Ishikawa (cell line): ENCODE results near the gene AKR1E2.

ENCODE experiments used
- CEBPB ChIP-seq: IDR thresholded peaks from 2 replicates; pipeline ENCODE4 v1.6.1; 2012
- CREB1 ChIP-seq: IDR thresholded peaks from 2 replicates; pipeline ENCODE4 v1.6.1; 2012; ENCODE audit warnings: low read depth
- EGR1 ChIP-seq: IDR thresholded peaks from 2 replicates; pipeline ENCODE4 v1.6.1; 2012
- EP300 ChIP-seq: IDR thresholded peaks from 2 replicates; pipeline ENCODE4 v1.6.1; 2012; ENCODE audit warnings: borderline replicate concordance
- FOXM1 ChIP-seq: IDR thresholded peaks from 2 replicates; pipeline ENCODE4 v1.6.1; 2012; ENCODE audit warnings: low read depth, borderline replicate concordance
- NFIC ChIP-seq: IDR thresholded peaks from 2 replicates; pipeline ENCODE4 v1.6.1; 2012
- RAD21 ChIP-seq: IDR thresholded peaks from 2 replicates; pipeline ENCODE4 v1.6.1; 2012; ENCODE audit warnings: low read depth
- TAF1 ChIP-seq: IDR thresholded peaks from 2 replicates; pipeline ENCODE4 v1.6.1; 2012; ENCODE audit warnings: low read depth, mild to moderate bottlenecking
- TCF12 ChIP-seq: IDR thresholded peaks from 2 replicates; pipeline ENCODE4 v1.6.1; 2012; ENCODE audit warnings: low read depth
- TEAD4 ChIP-seq: IDR thresholded peaks from 2 replicates; pipeline ENCODE4 v1.6.1; 2012
- YY1 ChIP-seq: IDR thresholded peaks from 2 replicates; pipeline ENCODE4 v1.6.1; 2012; ENCODE audit warnings: low read depth
- ZBTB7A ChIP-seq: IDR thresholded peaks from 2 replicates; pipeline ENCODE4 v1.6.1; 2012; ENCODE audit warnings: low read depth
- TF ChIP-seq, protein P1 (sequence below): IDR thresholded peaks from 2 replicates; pipeline ENCODE4 v1.6.1; 2012
- TF ChIP-seq, protein P2 (sequence below): IDR thresholded peaks from 2 replicates; pipeline ENCODE4 v1.6.1; 2012
- TF ChIP-seq, protein P3 (sequence below): IDR thresholded peaks from 2 replicates; pipeline ENCODE4 v1.6.1; 2012; ENCODE audit warnings: low read depth, mild to moderate bottlenecking

Gene AKR1E2

DNA sequence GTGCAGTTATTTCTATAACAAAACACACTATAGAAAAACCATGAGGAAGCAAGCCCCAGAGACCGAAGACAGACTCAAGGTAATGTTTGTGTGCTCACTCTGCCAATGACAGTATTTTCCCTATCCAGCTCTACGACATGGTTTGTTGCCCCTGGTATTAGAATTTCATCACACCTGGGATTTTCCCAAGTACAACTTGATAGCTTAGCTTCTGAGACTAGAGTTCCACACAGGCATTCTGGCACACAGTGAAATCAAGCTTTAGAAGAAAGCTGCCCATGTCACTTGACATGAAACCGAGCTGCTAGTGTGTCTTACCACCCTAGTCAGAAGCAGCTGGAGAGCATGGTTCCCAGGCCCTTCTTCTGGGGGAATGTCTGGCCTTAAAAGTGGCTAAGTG, 44.1 kb upstream of the AKR1E2 start:
- TF ChIP-seq RAD21 (no peak), CEBPB (peak; percentile 77), TEAD4 (peak; percentile 48)
- TF ChIP-seq, protein P1, sequence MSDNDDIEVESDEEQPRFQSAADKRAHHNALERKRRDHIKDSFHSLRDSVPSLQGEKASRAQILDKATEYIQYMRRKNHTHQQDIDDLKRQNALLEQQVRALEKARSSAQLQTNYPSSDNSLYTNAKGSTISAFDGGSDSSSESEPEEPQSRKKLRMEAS, result peak; percentile 12; the same call in 1 of the 2 replicates

DNA sequence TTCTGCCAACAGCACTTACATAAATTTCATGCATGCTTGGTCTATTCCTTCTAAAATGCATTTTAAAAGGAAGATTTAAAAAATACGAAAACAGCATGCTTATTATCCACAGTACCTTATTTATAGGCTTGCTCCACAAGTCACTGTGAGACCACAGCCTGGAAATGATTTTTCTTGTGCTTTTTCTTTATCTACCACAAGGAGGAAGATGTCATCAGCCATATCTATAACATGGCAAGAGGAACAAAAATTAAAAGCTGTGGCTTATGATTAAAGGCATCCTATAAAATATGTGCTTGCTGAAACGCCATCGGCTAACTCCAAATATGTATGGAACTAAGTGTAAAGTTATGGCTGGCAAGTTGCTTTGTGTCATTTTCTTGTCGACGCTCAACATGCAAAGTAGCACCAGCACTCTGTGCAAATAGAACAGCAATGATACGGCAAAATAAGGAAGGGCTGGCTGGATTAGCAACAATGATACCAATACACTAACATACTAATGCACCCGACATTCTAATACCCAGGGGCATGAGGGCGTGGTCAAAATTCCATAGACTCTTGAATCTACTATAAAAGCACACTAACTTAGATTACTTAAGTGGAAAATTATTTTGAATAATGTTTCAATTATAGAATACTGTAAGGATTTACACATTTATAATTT, 41.2 kb upstream of the AKR1E2 start:
- no peak for TF ChIP-seq NFIC
- TF ChIP-seq TEAD4, result no peak
- no peak for TF ChIP-seq RAD21
- TF ChIP-seq EGR1, result no peak
- no peak for TF ChIP-seq CEBPB
- no peak for TF ChIP-seq EP300
- TF ChIP-seq, protein P1, result no peak
- TF ChIP-seq YY1, result no peak
- TF ChIP-seq FOXM1, result no peak
- TF ChIP-seq CREB1, result no peak
- TF ChIP-seq TAF1, result no peak

DNA sequence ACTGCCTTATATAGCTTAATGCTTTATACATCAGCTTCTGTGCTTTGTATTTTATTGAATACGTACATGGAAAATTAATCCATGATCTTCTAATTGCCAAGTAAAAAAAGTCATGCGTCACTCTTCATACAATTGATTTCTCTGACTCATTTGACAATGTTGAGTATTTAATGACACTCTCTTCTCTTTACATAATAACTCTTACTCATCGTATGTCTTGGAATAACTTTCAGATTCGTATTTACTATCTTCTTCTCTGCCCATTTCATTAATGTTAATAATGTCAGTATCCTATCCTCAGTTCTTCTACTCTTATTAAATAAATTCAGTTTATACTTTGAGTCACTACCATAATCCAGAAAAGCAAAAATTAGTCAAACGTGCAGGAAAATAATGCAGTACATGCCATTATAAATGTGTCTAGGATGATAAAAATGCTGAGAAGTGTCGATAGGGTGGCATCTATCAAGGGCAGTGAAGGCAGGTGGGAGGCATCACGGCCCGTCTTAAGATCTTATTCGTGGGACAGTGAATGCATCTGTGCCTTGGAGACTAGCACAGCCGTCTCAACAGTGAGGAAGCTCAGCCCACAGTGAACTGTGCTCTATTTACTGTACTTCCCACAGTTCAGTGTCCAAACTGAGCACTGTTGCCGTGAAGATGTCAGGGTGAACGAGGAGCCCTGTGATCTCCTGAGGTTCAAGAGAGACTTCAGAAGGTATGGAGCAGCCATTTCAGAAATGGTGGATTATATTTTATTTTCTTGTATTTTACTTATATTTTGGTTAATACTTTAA, 39.8 kb upstream of the AKR1E2 start:
- TF ChIP-seq EGR1 (no peak), ZBTB7A (no peak), YY1 (no peak), TCF12 (no peak), TAF1 (no peak), EP300 (no peak), TEAD4 (no peak)
- TF ChIP-seq, protein P2, sequence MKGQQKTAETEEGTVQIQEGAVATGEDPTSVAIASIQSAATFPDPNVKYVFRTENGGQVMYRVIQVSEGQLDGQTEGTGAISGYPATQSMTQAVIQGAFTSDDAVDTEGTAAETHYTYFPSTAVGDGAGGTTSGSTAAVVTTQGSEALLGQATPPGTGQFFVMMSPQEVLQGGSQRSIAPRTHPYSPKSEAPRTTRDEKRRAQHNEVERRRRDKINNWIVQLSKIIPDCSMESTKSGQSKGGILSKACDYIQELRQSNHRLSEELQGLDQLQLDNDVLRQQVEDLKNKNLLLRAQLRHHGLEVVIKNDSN, result no peak

DNA sequence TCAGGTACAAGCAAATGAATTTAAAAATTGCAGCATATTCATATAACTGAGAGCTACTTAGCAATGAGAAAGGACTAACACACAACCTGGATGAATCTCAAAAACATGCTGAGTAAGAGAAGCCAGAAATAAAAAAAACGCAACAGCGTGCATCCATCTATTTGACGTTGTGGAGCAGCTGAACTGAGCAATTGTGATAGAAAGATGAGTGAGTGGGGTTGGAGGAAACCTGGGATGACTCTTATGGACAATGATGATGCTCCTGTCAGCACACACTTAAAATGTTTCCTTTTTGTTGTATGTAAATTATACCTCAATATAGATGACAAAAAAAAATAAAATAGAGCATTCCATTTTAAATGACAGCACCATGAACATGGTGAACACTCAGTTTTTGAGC, 36.0 kb upstream of the AKR1E2 start:
- no peak for TF ChIP-seq TEAD4
- no peak for TF ChIP-seq FOXM1
- no peak for TF ChIP-seq YY1
- TF ChIP-seq RAD21, result no peak
- TF ChIP-seq CEBPB, result no peak
- no peak for TF ChIP-seq ZBTB7A
- TF ChIP-seq, protein P3, sequence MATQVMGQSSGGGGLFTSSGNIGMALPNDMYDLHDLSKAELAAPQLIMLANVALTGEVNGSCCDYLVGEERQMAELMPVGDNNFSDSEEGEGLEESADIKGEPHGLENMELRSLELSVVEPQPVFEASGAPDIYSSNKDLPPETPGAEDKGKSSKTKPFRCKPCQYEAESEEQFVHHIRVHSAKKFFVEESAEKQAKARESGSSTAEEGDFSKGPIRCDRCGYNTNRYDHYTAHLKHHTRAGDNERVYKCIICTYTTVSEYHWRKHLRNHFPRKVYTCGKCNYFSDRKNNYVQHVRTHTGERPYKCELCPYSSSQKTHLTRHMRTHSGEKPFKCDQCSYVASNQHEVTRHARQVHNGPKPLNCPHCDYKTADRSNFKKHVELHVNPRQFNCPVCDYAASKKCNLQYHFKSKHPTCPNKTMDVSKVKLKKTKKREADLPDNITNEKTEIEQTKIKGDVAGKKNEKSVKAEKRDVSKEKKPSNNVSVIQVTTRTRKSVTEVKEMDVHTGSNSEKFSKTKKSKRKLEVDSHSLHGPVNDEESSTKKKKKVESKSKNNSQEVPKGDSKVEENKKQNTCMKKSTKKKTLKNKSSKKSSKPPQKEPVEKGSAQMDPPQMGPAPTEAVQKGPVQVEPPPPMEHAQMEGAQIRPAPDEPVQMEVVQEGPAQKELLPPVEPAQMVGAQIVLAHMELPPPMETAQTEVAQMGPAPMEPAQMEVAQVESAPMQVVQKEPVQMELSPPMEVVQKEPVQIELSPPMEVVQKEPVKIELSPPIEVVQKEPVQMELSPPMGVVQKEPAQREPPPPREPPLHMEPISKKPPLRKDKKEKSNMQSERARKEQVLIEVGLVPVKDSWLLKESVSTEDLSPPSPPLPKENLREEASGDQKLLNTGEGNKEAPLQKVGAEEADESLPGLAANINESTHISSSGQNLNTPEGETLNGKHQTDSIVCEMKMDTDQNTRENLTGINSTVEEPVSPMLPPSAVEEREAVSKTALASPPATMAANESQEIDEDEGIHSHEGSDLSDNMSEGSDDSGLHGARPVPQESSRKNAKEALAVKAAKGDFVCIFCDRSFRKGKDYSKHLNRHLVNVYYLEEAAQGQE, result no peak
- no peak for TF ChIP-seq EP300
- no peak for TF ChIP-seq TAF1
- TF ChIP-seq, protein P1, result no peak
- TF ChIP-seq, protein P2, result no peak
- no peak for TF ChIP-seq NFIC
- no peak for TF ChIP-seq CREB1
- TF ChIP-seq EGR1, result no peak
- TF ChIP-seq TCF12, result no peak

DNA sequence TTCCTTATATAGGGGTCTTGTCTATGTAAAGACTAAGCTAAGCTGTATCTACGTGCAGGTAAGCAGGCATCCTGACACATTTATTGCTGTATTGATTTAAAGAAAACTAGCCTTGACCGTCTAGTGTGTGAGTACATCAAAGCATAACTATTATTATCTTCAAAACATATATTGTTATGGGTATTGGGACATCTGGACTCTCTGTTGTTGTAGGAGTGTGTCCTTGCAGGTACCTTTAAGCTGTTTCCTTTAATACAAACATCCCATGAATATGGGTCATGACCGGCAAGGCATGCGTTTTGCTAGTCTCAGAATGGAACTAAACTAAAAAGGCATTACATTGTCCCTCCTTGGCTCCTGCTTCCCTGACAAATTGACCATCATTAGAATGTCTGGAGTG, 35.1 kb upstream of the AKR1E2 start:
- TF ChIP-seq TCF12, result no peak
- no peak for TF ChIP-seq NFIC
- TF ChIP-seq, protein P2, result no peak
- no peak for TF ChIP-seq YY1
- no peak for TF ChIP-seq CREB1
- TF ChIP-seq, protein P3, result no peak
- TF ChIP-seq EGR1, result no peak
- no peak for TF ChIP-seq TEAD4
- TF ChIP-seq EP300, result no peak
- TF ChIP-seq RAD21, result no peak
- no peak for TF ChIP-seq TAF1
- TF ChIP-seq CEBPB, result no peak
- no peak for TF ChIP-seq FOXM1
- TF ChIP-seq, protein P1, result no peak
- no peak for TF ChIP-seq ZBTB7A
